MG63 (cell line): ENCODE data around the gene SLC44A4. TPM values are rescaled to one million over a fixed set of nuclear protein-coding genes. Genes with fewer than 3 reads are reported as not detected.
"Not testable (repeated sequence)": the region's sequence is repeated elsewhere in the genome, so short reads cannot be mapped to it uniquely, and the experiment has no call there.

Experiments used
- DNase-seq: peaks from one replicate; pipeline ENCODE4 v3.0.0-alpha.2; 2020
- H3K27me3 ChIP-seq: fragments of 250-450 bp; sonication (Bioruptor Pico); 2 replicates; pipeline ENCODE4 v1.5.1; 2020; ENCODE audit warnings: mild to moderate bottlenecking, moderate library complexity
- H3K36me3 ChIP-seq: fragments of 250-450 bp; sonication (Bioruptor Pico); 2 replicates; pipeline ENCODE4 v1.5.1; 2020; ENCODE audit warnings: mild to moderate bottlenecking, moderate library complexity
- H3K4me3 ChIP-seq: fragments of 250-450 bp; sonication (Bioruptor Pico); 2 replicates; pipeline ENCODE4 v1.5.1; 2020; ENCODE audit warnings: mild to moderate bottlenecking, moderate library complexity
- H3K9me3 ChIP-seq: fragments of 250-450 bp; sonication (Bioruptor Pico); 2 replicates; pipeline ENCODE4 v1.5.1; 2020; ENCODE audit warnings: mild to moderate bottlenecking, moderate library complexity
- total RNA-seq: library from RNA; depleted of rRNA; stranded (reverse); fragments of >200 nt; shearing (Covaris generic); gene quantifications from 2 replicates; pipeline ENCODE4 v1.2.3, GENCODE V29; 2014; ENCODE audit warnings: low replicate concordance

SLC44A4 gene
- total RNA-seq, 1 experiment from 2014 or later = not detected

DNA sequence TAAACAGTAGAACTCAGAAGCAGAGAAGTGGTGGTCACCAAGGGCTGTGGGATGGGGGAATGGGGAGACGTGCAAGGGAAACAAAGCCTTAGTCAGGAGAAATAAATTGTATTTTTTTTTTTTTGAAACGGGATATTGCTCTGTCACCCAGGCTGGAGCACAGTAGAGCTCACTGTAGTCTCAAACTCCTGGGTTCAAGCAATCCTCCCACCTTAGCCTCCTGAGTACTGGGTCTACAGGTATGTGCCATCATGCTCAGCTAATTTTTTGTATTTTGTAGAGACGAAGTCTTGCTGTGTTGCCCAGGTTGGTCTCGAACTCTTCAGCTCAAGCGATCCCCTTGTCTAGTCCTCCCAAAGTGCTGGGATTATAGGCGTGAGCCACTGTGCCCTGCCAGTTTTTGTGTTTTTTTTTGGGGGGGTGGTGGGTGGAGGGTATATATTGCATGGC, 47.9 kb downstream of the SLC44A4 start:
- H3K36me3 ChIP-seq = peaks cover 3% of the 10 kb centered on the region
- no peak for DNase-seq
- H3K9me3 ChIP-seq = no peaks in the 10 kb centered on the region
- peak overlapping the region; percentile 59 for H3K4me3 ChIP-seq
- H3K27me3 ChIP-seq = no peaks in the 10 kb centered on the region

DNA sequence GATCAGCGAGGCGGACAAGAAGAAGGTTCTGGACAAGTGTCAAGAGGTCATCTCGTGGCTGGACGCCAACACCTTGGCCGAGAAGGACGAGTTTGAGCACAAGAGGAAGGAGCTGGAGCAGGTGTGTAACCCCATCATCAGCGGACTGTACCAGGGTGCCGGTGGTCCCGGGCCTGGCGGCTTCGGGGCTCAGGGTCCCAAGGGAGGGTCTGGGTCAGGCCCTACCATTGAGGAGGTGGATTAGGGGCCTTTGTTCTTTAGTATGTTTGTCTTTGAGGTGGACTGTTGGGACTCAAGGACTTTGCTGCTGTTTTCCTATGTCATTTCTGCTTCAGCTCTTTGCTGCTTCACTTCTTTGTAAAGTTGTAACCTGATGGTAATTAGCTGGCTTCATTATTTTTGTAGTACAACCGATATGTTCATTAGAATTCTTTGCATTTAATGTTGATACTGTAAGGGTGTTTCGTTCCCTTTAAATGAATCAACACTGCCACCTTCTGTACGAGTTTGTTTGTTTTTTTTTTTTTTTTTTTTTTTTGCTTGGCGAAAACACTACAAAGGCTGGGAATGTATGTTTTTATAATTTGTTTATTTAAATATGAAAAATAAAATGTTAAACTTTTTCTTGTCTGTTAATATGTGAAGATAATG, 49.0 kb downstream of the SLC44A4 start:
- no peak for DNase-seq
- no peaks in the 10 kb centered on the region for H3K27me3 ChIP-seq
- H3K36me3 ChIP-seq = peaks cover under 1% of the 10 kb centered on the region; the same call in 1 of the 2 replicates
- H3K9me3 ChIP-seq = no peaks in the 10 kb centered on the region
- peak overlapping the region; percentile 59 for H3K4me3 ChIP-seq

GRCh38 chr6:31827286-31828079, 51.3 kb downstream of the SLC44A4 start, which contains the start of gene HSPA1B:
TSS of gene HSPA1B (plus strand) at chr6:31827738. CDS start at chr6:31827951, 213 bp downstream.
- no peaks in the 10 kb centered on the region for H3K9me3 ChIP-seq
- peak; percentile 98 for DNase-seq
- no peaks in the 10 kb centered on the region for H3K36me3 ChIP-seq
- H3K4me3 ChIP-seq = peak within 1 kb of the TSS; percentile 65
- H3K27me3 ChIP-seq = no peaks in the 10 kb centered on the region

DNA sequence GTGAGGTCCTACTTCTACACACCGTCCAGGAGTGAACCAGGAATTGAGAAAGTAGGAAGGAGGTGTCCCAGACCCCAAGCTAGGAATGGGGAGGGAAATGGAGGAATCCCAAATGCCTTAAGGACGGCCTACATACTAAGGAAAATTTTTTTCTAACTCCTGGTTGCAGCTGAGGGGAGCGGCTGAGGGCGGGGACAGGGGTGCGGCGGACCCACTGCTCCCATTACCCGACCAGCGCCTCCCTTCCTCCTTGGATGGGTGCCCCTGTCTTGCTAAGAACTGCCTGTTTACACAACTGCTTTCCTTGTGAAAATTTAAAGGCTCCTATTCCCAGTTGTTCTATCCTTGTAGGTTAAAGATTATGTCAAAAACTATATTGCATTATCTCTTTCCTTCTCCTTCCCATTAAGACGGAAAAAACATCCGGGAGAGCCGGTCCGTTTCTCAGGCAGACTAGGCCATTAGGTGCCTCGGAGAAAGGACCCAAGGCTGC, 52.0 kb downstream of the SLC44A4 start:
- Histone ChIP-seq H3K27me3 (no peaks in the 10 kb centered on the region), H3K9me3 (no peaks in the 10 kb centered on the region), H3K4me3 (peak overlapping the region; percentile 65)

DNA sequence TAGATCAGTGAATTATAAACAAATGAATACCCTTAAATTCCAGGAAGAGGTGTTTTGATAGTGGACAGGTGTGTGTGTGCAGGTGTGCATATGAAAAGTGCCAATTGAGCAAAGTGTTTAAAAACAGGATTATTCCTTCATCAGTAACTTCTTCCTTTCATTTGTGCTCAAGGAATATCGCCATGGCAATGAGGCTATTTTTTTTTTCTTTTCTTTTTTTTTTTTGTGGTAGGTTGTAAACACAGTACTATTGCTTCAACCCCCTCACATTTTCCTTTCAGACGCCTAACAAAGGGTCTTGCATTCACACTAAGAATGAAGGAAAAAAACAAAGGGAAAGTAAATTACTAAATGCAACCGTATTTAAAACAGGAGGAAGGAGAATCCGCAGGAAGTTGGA, 53.2 kb downstream of the SLC44A4 start:
- Histone ChIP-seq H3K36me3 (no peaks in the 10 kb centered on the region), H3K9me3 (no peaks in the 10 kb centered on the region), H3K27me3 (no peaks in the 10 kb centered on the region), H3K4me3 (no peak overlapping the region)
- no peak for DNase-seq

More for the DNA sequence above, 52.0 kb downstream of the SLC44A4 start:
- DNase-seq = peak; percentile 87
- no peaks in the 10 kb centered on the region for H3K36me3 ChIP-seq

DNA sequence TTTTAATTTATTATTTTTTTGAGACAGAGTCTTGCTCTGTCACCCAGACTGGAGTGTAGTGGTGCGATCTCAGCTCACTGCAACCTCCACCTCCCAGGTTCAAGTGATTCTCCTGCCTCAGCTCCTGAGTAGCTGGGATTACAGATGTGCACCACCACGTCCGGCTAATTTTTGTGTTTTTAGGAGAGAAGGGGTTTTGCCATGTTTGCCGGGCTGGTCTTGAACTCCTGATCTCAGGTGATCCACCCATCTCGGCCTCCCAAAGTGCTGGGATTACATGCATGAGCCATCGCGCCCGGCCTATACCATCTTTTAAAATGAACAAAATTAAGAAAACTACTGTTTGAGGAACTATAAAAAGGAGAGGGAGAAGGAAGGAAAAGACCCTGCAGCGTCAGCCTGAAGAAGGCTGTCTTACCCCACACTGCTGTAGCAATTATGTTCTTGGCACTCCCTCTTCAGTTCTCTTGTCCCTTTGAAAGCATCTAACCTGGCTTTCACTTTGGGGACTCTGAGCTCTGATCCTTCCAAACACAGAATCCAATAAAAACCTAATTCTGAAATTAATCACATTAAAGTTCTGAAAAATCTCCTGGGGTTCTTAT, 55.1 kb downstream of the SLC44A4 start:
- not testable (repeated sequence) for H3K9me3 ChIP-seq, H3K4me3 ChIP-seq

GRCh38 chr6:31822036-31822821, 56.6 kb downstream of the SLC44A4 start:
- H3K36me3 ChIP-seq = no peaks in the 10 kb centered on the region; the same call in 1 of the 2 replicates
- DNase-seq = peak; percentile 79
- H3K4me3 ChIP-seq = peak overlapping the region; percentile 57
- no peaks in the 10 kb centered on the region for H3K27me3 ChIP-seq
- H3K9me3 ChIP-seq = no peaks in the 10 kb centered on the region

More for the DNA sequence above, 55.1 kb downstream of the SLC44A4 start:
- not testable (repeated sequence) for H3K36me3 ChIP-seq, H3K27me3 ChIP-seq, DNase-seq

DNA sequence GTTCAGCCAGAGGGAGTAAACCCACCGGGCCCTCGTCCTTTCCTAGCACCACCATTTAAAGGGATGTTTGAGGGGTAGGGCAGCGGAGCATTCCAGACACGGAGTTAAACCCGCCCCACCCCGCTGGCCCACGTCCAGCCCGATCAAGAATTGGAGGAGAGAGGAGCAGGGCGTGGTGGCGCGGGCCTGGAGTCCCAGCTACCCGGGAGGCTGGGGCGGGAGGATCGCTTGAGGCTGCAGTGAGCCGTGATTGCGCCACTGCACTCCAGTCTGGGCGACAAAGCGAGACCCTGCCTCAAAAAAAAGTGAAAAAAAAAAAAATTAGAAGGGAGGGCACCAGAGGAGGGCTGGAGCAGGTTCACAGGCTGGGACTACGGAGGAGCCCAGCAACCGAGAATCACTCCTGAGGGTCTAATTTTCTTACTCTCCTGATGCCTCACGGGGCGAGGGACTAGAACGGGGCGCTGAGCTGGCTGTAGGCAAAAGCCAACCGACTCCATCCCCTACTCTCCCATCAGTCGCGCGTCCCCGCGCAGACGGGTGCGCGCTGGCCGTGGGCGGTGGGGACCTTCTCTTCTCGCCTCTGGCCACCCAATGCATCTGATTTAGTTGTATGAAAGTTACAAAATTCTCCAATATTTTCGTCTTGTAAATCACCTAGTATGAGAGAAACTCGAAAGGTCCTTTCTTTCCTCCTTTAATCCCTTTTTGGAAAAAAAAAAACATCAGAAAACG, 57.3 kb downstream of the SLC44A4 start:
- peak overlapping the region; percentile 57 for H3K4me3 ChIP-seq
- no peaks in the 10 kb centered on the region for H3K9me3 ChIP-seq
- H3K27me3 ChIP-seq = no peaks in the 10 kb centered on the region
- DNase-seq = peak; percentile 56
- H3K36me3 ChIP-seq = no peaks in the 10 kb centered on the region; the same call in 1 of the 2 replicates

DNA sequence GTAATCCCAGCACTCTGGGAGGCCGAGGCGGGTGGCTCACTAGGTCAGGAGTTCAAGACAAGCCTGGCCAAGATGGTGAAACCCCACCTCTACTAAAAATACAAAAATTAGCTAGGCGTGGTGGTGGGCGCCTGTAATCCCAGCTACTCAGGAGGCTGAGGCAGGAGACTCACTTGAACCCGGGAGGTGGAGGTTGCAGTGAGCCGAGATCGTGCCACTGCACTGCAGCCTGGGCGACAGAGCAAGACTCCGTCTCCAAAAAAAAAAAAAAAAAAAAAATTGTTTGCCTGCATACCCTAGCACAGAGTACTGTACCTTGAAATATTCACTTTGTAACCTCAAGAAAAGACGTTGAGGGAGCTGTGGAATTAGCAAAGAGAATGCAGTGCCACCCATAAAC, 58.4 kb downstream of the SLC44A4 start:
- not testable (repeated sequence) for H3K9me3 ChIP-seq, DNase-seq, H3K27me3 ChIP-seq, H3K36me3 ChIP-seq, H3K4me3 ChIP-seq

DNA sequence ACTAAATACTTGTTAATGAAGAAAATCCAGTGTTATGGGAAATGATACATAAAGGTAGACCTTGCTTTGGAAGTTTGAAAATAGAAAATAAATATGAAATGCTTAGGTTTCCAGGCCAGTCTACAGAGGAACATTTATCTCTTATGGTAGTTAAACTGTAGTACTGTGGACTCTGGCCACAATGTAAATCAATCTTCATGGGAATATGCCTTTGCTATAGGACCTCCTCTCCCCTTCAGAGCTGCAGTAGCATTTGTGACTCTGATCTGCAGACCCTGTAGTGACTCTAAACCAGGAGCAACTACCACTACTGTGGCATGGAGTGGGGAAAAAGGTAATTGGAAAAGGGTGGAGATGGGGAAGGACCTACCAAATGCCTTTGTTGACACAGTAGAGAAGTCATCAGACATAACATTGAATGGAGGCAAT, 58.9 kb downstream of the SLC44A4 start:
- Histone ChIP-seq H3K4me3 (no peak overlapping the region), H3K27me3 (no peaks in the 10 kb centered on the region), H3K36me3 (no peaks in the 10 kb centered on the region; the same call in 1 of the 2 replicates), H3K9me3 (no peaks in the 10 kb centered on the region)
- no peak for DNase-seq

DNA sequence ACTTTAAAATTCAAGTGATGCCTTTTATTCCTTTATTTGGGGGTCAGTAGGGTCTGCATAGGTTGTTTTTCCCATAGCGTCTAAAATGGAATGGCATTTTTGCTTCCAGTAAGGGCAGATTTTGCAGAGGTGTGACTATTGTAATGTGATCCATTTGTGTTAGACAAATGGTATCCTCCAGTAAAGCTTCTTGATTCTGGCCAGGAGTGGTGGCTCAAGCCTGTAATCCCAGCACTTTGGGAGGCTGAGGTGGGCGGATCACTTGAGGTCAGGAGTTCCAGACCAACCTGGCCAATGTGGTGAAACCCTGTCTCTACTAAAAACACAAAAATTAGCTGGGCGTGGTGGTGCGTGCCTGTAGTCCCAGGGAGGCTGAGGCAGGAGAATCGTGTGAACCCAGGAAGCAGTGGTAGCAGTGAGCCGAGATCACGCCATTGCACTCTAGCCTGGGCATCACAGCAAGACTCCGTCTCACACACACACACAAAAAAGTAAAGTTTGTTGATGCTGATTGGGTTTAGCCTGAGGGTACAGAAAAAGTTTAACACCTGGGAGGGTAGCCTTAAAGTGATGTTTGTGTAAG, 60.8 kb downstream of the SLC44A4 start:
- H3K9me3 ChIP-seq, DNase-seq, H3K36me3 ChIP-seq, H3K27me3 ChIP-seq: not testable (repeated sequence)
- peak overlapping the region; percentile 54 for H3K4me3 ChIP-seq

DNA sequence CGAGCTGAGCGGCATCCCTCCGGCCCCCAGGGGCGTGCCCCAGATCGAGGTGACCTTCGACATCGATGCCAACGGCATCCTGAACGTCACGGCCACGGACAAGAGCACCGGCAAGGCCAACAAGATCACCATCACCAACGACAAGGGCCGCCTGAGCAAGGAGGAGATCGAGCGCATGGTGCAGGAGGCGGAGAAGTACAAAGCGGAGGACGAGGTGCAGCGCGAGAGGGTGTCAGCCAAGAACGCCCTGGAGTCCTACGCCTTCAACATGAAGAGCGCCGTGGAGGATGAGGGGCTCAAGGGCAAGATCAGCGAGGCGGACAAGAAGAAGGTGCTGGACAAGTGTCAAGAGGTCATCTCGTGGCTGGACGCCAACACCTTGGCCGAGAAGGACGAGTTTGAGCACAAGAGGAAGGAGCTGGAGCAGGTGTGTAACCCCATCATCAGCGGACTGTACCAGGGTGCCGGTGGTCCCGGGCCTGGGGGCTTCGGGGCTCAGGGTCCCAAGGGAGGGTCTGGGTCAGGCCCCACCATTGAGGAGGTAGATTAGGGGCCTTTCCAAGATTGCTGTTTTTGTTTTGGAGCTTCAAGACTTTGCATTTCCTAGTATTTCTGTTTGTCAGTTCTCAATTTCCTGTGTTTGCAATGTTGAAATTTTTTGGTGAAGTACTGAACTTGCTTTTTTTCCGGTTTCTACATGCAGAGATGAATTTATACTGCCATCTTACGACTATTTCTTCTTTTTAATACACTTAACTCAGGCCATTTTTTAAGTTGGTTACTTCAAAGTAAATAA, 61.5 kb downstream of the SLC44A4 start:
- peak overlapping the region; percentile 54 for H3K4me3 ChIP-seq
- not testable (repeated sequence) for H3K36me3 ChIP-seq, H3K27me3 ChIP-seq, DNase-seq, H3K9me3 ChIP-seq

- Histone ChIP-seq H3K27me3 (no peaks in the 10 kb centered on the region), H3K9me3 (no peaks in the 10 kb centered on the region), H3K36me3 (no peaks in the 10 kb centered on the region; the same call in 1 of the 2 replicates), H3K4me3 (peak within 1 kb of the TSS; percentile 66)
- peak; percentile 93 for DNase-seq
Observed at GRCh38 chr6:31815025-31815838, 63.6 kb downstream of the SLC44A4 start, which contains the start of the genes HSPA1A and HSPA1L. TSS of gene HSPA1A (plus strand) at chr6:31815543. CDS start at chr6:31815757, 214 bp downstream. TSS of gene HSPA1L (minus strand) at chr6:31815283. CDS start at chr6:31811972, 3,311 bp downstream.

- Histone ChIP-seq H3K9me3 (no peaks in the 10 kb centered on the region), H3K27me3 (no peaks in the 10 kb centered on the region), H3K4me3 (peak overlapping the region; percentile 66), H3K36me3 (no peaks in the 10 kb centered on the region; the same call in 1 of the 2 replicates)
- peak; percentile 96 for DNase-seq
Observed at GRCh38 chr6:31814677-31815024, 64.1 kb downstream of the SLC44A4 start.
